HG03442 (cell line): ENCODE results near the gene USP17L26.
"Not testable (repeated sequence)": the region's sequence is repeated elsewhere in the genome, so short reads cannot be mapped to it uniquely, and the experiment has no call there.

Experiments used
- ATAC-seq: cut with Tn5 transposase; IDR thresholded peaks from one replicate; pipeline ENCODE4 v1.9.1; 2021; ENCODE audit warnings: mild to moderate bottlenecking, moderate library complexity; ENCODE audit not compliant: unreplicated experiment

USP17L26 gene

GRCh38 chr4:9334358-9334757 is at the start of gene USP17L26:
Gene USP17L26 (plus strand): TSS chr4:9334658. CDS start chr4:9334658, 0 bp downstream.
- not testable (repeated sequence) for ATAC-seq

- not testable (repeated sequence) for ATAC-seq
Measured at GRCh38 chr4:9324191-9324590, 10.3 kb upstream of the USP17L26 start.

GRCh38 chr4:9324865-9325264 is 9.6 kb upstream of the USP17L26 start, which contains the start of gene USP17L24:
Gene USP17L24 (plus strand): TSS chr4:9325165. CDS start chr4:9325165, 0 bp downstream.
- ATAC-seq, result not testable (repeated sequence)

GRCh38 chr4:9329611-9330010 is 4.8 kb upstream of the USP17L26 start, which contains the start of gene USP17L25:
Gene USP17L25 (plus strand): TSS chr4:9329911. CDS start chr4:9329911, 0 bp downstream.
- not testable (repeated sequence) for ATAC-seq

GRCh38 chr4:9339103-9339502 is 4.6 kb downstream of the USP17L26 start, which contains the start of gene USP17L5:
Gene USP17L5 (plus strand): TSS chr4:9339403. CDS start chr4:9339403, 0 bp downstream.
- not testable (repeated sequence) for ATAC-seq

- ATAC-seq, result not testable (repeated sequence)
Measured at GRCh38 chr4:9343848-9344247, 9.4 kb downstream of the USP17L26 start, which contains the start of gene USP17L27. Gene USP17L27 (plus strand): TSS chr4:9344148. CDS start chr4:9344148, 0 bp downstream.

- not testable (repeated sequence) for ATAC-seq
Measured at GRCh38 chr4:9348593-9348992, 14.1 kb downstream of the USP17L26 start, which contains the start of gene USP17L28. Gene USP17L28 (plus strand): TSS chr4:9348893. CDS start chr4:9348893, 0 bp downstream.

GRCh38 chr4:9350866-9351265 is 16.4 kb downstream of the USP17L26 start:
- not testable (repeated sequence) for ATAC-seq

- not testable (repeated sequence) for ATAC-seq
Measured at GRCh38 chr4:9353338-9353737, 18.9 kb downstream of the USP17L26 start, which contains the start of gene USP17L29. Gene USP17L29 (plus strand): TSS chr4:9353638. CDS start chr4:9353638, 0 bp downstream.

GRCh38 chr4:9362829-9363228 is 28.4 kb downstream of the USP17L26 start, which contains the start of gene USP17L30:
Gene USP17L30 (plus strand): TSS chr4:9363129. CDS start chr4:9363129, 0 bp downstream.
- not testable (repeated sequence) for ATAC-seq

- not testable (repeated sequence) for ATAC-seq
Measured at GRCh38 chr4:9379881-9380280, 45.4 kb downstream of the USP17L26 start.

GRCh38 chr4:9381012-9381534 is 46.6 kb downstream of the USP17L26 start:
- ATAC-seq, result not testable (repeated sequence)

GRCh38 chr4:9384126-9384525 is 49.7 kb downstream of the USP17L26 start:
- no peak for ATAC-seq
